Measurements from ENCODE around the gene ROR1.

ROR1 gene

DNA sequence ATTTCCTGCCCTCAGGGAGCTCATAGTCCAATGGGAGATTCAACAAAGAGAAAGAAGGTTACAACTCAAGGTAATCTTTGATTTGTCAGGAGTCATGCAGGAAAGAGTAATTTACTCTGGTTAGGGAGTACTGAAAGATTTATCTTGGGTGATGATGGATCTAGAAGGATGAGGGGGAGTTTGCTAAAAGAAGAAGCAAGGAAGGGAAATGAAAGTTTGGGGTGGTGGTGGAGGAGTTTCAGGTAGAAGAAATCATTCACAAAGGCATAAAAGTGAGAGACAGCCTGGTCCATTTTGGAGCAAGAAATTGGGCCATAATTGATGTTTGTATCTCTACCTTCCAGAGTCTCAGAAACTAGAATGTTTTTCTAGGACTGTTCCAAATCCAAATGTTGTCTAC is 116.7 kb downstream of the ROR1 start:
- no peak for DNase-seq

DNA sequence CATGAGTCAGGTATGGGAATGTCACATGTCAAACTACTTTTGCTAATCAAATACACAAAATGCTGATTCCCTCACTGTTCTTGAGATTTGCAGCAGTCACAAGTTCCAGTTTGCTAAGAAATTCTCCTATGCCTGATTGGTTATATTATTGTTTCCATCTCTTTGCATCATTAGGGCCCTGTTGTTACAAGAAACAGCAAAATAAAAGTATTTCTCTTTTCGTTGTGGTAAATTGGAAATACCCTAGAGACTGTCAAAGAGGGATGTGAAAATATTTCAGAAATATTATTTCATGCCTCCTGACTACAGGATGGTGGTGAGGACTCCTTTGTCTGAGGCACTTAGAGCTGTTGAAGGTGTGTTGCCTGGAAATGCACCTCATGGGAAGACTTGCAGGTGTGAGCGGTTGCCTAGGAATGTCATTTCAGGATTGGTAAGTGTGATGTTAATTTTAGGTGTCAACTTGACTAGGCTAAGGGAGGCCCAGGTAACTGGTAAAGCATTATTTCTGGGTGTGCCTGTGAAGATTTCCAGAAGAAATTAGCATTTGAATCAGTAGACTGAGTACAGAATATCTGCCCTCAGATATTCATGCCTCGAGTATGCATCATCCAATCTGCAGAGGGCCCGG is 117.4 kb downstream of the ROR1 start:
- DNase-seq: no peak

DNA sequence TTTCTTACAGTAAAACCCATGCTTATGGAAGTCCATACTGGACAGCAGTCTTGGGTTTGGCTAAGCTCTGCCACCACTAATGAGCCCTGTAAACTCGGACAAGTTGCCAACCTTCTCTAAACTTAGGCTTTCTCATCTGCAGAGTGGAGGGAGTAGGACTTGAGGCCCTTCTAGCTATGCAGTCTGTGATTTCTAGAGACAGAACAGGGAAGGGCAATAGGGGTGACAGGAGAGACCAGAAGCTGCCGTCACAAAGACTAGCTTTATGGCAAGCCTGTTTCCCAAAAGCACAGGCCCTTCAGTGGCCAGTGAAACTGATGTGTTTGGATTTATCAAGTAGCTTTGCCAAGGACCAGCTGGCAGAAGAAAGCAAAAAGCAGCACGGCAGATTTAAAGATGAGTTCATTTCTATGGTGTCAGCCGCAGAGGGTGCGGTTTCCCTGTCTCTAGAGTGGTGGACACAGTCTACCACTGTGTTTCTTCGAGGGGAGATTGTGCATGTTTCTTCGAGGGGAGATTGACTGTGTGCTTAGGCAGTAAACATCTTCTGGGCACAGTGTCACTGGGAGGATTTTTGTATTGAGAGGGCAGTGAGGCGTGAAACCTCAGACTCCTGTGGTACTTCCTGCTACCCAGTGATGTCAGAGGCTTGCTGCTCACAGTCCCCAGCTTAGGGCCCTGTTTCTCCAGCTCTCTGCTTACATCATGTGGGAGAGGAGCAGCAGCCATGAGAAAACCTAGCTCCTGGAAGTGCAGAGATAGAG is 119.0 kb downstream of the ROR1 start:
- peak; percentile 81 for DNase-seq

DNA sequence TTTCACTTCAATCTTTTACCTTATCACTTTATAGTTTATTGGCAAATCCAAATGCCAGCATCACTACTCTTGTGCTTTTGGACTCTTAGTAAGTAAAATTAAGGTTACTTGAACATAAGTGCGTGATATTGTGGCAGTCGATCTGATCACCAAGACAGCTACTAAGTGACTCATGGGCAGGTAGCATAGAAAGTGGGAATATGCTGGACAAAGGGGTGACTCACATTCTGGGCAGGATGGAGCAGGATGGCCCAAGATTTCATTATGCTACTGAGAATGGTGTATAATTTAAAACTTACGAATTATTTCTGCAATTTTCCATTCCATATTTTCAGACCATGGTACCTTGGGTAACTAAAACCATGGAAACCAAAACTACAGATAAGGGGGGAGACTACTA is 120.2 kb downstream of the ROR1 start:
- no peak for DNase-seq

DNA sequence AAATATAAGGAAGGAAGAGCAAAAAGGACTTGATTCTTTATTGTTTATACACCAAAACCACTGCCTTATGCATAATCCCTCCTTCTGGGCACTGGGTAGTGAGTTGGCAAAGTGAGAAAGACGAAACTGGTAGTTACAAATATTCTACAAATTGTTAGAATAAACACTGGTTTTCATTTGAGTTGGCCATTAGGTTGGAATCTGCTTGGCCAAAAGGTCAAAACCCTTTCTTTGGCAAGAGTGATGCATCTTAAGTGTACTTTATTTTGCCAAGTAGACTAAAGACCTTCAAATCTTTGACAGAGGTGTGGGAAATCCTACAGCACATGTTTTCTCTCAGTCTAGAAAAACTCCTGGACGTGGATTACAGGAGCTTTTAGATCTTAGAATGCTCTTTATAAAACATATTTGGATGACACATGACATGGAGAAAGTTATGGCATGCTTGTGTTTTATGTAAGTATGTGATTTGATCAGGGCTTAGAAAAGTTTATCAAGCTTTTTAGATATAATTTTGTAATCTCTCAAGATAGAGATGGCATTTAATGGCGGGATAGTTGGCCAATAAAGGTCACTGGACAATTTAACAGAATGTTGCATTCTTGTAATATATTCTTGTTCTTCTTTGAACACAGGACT is 120.9 kb downstream of the ROR1 start:
- DNase-seq: no peak

DNA sequence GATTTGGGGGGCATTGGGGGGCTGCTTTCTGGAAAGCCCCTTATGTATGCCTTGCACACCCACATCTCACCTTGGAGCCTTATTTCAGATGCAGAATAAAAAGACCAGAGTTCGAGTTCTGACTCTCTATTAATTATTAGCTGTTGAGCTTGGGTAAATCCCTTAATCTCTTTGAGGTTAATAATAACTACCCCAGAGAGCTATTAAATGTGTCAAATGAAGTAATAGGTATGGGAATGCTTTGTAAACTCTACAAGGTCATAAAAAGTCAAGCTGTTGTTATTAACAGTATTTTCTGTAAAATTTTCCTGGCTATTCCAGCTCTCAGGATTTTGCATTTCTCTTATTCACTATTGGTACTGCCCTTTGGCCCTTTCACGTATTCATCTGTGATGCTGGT is 122.9 kb downstream of the ROR1 start:
- no peak for DNase-seq

DNA sequence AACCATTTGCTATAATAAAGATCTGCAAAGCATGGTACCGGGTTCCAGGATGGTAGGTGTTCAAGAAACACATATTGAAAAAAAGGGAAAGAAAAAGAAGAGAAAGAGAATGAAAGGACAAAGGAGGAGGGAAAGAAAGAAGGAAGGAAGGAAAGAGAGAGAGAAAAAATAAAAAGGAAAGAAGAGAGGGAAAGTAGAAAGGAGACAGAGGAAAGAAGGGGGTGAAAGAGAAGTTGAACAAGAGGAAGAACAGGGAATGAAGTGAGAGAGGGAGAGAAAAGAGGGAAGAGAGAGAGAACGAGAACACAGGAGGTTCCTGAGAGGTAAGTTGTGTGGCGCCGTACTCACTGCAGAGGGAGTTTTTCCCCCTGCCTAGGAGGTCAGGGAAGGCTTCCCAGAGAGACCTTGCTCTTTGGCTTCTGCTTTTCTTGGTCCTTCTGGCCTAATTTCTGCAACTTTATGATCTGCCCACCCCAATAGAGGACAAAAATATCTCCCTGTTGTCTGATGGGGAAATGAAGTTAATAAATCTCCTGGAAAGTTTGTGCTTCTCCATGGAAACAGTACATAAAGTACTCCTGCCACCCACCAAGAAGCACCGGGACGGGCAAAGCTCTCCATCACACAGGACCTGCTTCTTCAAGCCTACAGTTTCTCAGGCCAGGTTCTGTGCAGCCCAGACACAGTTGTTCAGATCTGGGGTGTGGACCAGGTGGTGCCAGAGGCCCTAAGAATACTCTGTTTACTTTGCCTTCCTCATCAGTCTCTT is 124.8 kb downstream of the ROR1 start:
- DNase-seq: no peak

DNA sequence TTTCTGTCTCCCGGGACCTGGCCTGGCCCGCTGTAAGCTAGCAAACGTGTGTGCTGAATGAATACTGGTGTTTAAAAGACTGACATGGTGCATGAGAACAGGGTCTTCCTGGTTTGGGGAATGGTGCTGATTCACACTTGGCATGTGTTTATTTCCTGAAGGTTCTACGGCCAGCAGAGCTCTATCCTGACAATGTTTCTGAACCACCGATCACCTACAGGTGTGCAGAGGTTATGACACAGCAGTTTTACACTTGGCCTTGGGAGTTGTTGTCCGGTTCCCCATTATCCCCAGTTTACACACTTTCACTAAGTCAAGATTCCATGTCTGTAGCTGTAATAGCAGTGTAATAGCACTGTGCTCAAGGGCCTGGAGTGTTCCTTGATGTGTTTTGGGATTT is 127.3 kb downstream of the ROR1 start:
- DNase-seq: no peak

DNA sequence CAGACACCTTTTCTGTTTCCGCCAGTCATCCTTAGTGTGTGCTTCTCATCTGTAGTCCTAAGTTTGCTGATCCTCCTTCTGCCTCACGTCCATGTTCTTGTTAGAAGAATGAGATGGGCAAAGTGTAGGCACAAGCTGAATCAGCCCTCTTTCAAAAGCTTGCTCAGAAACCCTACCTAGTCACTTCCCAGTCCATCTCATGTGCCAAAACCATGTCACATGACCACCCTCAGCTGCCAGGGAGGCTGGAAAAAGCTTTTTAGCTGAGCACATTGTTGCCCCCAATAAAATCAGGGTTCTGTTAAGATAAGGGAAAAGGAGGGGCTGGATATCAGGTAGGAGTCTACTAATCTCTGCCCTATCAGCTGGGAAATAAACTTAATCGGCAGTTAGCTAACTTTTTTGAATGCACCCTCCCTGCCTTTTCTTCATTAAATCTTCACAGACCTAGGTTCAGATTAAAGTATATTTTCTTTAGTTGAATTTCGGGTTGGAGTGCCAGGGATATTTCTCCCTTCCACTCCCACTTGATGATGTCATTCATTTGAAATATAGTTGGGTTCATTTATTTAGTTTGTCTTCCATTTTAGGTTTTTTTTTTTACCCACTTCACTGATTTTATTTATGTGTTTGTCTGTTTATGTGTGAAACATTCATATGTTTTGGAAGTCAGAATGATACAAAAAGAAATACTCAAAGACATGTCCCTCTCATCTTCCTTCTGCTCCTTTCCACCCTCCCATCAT is 129.2 kb downstream of the ROR1 start:
- no peak for DNase-seq

DNA sequence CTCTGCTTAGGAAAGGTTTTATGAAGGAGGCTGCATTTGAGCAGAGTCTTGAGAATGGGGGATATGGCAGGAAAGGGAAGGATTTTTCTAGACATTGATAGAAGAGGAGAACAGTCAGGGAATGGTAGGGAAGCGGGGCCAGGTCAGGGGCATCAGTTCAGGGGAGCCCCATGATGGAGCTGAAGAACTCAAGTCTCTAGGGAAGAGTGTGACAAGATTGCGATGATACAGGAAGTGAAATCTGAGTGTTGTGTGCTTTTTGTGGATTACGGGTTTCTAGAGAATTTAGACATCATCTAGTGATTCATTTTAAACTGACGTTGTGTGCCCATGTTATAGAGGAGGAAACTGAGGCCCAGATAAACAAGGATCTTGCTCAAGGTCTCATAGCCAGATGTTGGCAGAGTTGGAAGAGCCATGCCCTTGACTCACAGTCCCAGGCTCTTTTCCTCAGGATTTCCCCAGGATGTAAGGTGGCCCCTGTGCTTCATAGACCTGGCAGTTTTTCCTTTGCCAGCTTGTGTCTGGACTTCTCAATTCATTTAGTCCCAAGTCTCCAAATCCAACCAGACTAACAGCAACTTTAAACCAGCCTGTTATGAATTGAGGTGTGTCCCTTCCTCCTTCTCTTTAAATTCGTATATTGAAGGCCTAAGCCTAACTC is 130.3 kb downstream of the ROR1 start:
- no peak for DNase-seq

DNA sequence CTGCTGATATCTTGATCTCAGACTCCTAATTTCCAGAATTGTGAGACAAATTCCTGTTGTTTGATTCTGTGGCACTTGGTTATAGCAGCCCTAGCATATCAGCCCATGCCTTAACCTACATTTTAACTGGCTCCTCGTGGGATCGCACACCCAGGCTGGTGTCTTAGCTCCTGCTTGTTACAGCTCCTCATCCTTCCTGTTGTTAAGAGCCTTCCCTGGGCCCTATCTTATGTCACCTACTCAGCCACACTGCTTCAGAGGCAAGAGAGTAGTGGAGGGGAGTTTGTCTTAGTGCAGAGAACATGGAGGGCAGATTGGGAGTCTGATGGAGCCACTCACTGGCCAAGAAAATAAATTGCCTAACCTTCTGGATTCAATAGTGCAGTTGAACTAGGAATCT is 131.0 kb downstream of the ROR1 start:
- no peak for DNase-seq

DNA sequence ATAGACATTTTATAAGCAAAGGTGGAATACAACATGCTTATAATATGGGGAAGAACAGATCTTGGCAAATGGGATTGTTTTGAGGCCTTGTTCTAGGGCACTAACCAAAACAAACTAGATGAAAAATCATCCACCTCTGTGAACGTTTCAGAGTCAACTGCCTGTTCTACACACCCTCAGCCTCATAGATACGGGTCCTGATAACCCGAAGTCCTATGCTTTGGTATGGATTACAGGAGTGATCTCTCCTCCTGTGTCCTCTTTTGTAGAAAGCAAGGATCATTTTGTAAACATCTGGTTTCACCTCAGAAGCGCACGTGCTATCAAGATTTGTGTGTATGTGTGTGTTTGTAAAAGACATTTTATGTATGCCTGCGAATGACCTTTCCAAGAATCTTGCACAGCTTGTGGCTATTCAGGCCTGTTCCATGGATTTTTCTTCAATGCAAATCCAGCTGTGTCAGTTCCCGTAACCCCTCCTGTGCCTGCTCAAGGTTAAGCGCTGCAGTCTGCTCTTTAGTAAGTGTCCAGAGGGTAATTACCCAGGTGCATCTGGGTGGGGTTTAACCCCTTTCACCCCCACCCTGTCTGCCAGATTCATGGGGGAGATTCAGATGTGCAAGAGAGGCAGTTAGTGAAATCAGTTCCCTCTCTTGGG is 132.4 kb downstream of the ROR1 start:
- peak; percentile 30 for DNase-seq

DNA sequence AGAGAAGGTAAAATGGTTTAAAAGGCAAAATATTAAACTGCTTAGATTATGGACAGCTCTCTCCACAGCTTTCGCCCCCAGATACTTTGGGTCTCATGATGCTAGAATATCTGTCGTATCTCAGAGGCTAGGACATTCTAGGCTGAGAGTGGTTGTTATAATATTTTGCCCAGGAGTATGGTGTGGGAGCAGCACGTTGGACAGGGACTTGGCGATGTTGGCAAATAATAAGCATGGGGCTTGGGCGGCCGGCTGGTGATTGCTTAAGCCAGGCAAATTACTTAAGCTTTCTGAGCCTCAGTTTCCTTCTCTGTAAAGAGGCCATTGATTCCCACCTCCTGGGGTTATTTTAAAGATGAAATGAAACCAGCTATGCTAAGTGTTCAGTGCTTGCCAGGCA is 133.2 kb downstream of the ROR1 start:
- DNase-seq: no peak

DNA sequence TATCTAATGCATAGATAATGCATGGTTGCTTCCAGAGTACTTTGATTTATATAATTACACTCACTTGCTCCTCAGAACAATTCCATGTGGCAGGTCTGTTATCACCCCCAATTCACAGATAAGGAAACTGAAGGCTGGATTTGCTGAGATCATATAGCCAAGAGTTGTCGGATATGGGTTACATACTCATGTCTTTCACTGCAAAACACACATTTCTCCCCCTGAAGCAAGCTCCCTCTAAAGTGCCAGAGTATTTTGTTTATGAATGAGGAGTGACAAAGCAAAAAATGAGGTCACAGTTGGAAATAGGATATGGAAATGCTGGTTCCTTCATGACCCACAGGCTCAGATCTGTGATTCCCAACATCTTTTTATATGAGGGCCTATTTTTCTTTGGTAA is 134.2 kb downstream of the ROR1 start:
- no peak for DNase-seq

DNA sequence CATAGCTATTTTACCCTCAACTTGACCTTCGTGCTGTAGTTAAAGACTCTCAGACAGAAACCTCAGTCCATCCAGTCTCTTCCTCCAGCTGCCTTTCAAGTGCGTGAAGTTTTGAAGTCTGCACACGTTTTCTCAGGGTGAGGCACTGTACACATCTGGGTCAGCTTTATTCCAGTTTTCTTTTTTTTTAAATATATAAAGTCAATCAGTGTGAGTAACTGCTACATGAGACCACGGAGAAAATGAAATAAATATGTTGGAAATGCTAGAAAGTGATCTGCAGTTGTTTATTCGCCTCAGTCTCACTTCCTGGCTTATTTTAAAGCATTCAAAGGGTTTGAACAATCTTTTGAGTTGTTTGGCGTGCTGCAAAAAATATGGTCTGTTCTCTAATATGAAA is 135.7 kb downstream of the ROR1 start:
- DNase-seq: no peak

DNA sequence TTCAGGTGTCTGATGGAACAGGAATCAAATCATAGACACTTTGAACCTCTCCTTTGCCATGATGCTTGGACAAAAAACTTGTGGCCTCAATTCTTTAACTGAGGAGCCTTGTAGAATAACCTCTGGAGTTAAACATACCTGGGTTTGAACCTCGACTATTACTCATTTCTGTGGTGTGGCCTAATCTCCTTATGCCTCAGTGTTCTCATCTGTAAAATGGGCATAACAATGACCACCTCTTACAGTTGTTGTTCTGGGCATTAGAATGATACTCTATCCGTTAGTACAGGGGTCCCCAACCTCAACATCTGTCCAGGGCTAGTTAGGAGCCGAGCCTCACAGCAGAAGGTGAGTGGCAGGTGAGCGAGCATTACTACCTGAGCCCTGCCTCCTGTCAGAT is 137.2 kb downstream of the ROR1 start:
- no peak for DNase-seq

DNA sequence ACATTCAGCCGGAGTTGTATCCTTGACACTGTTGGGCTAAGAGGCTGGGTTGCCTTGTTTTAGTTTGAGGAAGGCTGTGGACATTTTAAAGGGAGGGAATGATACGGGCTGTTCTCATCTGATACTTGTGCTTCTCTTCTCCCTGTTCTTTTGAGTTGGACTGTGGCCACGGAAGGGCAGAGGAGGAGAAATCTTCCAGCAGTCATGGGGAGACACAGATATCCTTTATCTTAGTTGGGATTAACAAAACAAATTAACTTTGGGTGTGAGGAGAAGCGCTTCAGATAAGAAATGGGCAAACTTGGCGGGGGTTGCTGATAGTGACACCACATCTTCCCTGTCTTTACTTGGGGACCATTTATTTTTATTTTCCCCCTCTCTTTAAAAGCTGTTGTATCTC is 138.8 kb downstream of the ROR1 start:
- no peak for DNase-seq

DNA sequence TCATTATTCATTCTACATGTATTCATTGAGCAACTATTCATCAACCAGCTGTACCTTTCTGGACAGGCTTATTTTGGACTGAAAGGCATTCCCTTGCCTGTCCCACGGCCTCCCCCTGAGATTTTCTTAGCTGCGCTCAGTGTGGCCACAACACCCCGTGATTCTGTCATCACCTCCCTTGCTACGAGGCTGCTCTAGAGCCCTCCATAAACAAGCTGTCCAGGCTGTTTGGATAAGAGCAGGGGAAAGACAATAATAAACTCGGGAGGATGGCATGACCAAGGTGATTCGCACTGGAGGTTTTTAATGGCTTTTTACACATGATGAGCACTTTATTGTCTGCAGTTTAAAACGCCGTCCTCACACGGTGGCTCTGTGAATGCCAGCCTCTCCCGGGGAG is 139.7 kb downstream of the ROR1 start:
- no peak for DNase-seq

DNA sequence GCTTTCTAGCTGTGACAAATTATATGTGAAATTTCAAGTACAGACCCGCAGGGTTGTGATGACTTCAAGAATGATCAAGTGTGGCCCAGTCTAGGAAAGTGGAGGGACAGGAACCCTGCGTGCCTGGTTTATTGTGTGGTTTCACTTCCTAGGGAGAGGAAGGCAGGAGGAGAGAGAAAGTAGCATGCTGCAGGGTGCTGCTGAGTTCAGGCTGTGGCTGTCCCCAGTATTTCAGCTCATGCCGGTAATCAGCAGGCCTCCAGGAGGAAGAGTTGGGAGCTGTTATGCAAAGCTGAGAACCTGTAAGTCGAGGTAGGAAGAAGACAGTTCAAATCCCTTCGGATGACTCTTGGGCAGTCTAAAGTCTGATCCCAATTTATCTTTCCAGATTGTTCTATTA is 140.4 kb downstream of the ROR1 start:
- DNase-seq: no peak

DNA sequence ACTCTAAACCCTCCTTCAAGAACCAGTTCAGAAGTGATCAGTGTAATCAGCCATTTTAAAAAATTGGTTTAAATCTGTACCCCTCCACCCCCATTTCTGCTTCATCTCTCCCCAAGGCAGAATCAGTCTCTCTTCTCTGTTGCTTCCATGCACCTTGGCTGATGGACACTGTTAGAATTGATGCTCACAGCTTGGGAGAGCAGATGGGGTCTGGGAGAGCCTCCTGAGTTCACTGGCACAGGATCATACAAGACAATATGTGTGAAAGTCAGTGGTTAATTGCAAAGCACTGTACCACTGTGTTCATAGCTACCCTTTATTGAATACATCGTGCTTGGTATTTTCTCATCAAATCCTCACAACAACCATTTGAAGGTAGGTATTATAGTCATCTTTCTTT is 140.9 kb downstream of the ROR1 start:
- DNase-seq: no peak

DNA sequence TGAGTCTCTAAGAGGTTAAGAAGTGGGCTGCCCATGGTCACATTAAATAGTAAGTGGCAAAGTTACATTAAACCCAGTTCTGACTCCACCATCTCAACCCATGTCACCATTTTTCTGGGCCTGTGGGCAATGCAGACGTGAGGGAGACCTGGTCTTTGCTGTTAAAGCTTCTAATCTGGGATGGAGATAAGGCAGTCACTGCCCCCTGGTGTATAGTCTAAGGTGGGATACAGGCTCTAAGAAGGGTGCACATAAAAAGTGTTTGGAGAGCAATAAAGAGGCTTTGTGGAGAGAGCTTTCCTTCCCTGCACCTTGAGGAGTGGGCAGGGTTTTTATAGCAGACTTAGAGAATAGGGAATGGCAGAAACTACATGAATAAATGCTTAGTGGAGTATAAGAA is 141.3 kb downstream of the ROR1 start:
- no peak for DNase-seq

Measured in SHP77 treated with DMSO at 0.1 percent for 48 hours (cell line).